KG1 (cell line): Measurements from ENCODE around the gene CDK9.

Source experiments
- DNase-seq: peaks from one replicate; lab custom pipeline; 2025; lab: John Stamatoyannopoulos, UW

The CDK9 gene

GRCh38 chr9:127803507-127804352 is 17.9 kb downstream of the CDK9 start:
- DNase-seq: no peak

- no peak for DNase-seq
Measured at GRCh38 chr9:127805620-127806019, 19.8 kb downstream of the CDK9 start.

GRCh38 chr9:127806871-127807270 is 21.0 kb downstream of the CDK9 start:
- no peak for DNase-seq

GRCh38 chr9:127808347-127809001 is 22.6 kb downstream of the CDK9 start:
- no peak for DNase-seq

- no peak for DNase-seq
Measured at GRCh38 chr9:127809002-127809539, 23.2 kb downstream of the CDK9 start.

- no peak for DNase-seq
Measured at GRCh38 chr9:127809540-127810377, 23.9 kb downstream of the CDK9 start.

- no peak for DNase-seq
Measured at GRCh38 chr9:127810378-127811187, 24.7 kb downstream of the CDK9 start.

GRCh38 chr9:127812011-127812410 is 26.2 kb downstream of the CDK9 start:
- DNase-seq: no peak

GRCh38 chr9:127812936-127813675 is 27.3 kb downstream of the CDK9 start:
- no peak for DNase-seq

- DNase-seq: no peak
Measured at GRCh38 chr9:127813686-127814226, 27.9 kb downstream of the CDK9 start.

- DNase-seq: no peak
Measured at GRCh38 chr9:127814619-127815511, 29.0 kb downstream of the CDK9 start.

GRCh38 chr9:127815512-127816361 is 29.9 kb downstream of the CDK9 start:
- DNase-seq: no peak

GRCh38 chr9:127816362-127816725 is 30.5 kb downstream of the CDK9 start:
- no peak for DNase-seq

GRCh38 chr9:127816728-127817127 is 30.9 kb downstream of the CDK9 start:
- DNase-seq: no peak

- no peak for DNase-seq
Measured at GRCh38 chr9:127817881-127818434, 32.1 kb downstream of the CDK9 start.

GRCh38 chr9:127818574-127818973 is 32.7 kb downstream of the CDK9 start:
- no peak for DNase-seq

- no peak for DNase-seq
Measured at GRCh38 chr9:127822108-127822507, 36.3 kb downstream of the CDK9 start.
